ENCODE measurements around the gene PRKRA.

DNA sequence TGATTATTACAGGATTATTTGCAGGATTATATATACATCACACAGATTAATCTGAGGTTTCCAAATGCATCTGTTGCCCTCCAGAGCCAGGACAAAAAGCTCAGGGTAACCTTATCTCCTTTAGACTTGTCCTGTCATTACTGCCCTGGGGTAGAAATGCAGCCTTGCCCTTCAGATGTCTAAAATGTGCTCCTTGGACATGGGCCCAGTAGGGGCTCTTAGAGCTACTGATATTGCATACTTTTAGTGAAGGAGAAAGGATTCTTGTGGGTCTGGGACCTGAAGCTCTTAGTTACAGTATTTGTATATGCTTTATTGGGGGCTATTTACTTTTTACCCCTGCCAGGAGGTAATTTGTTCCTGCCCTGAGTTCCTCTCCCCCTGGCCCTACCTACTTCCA, 56.1 kb downstream of the PRKRA start:
- TF ChIP-seq, protein P1, sequence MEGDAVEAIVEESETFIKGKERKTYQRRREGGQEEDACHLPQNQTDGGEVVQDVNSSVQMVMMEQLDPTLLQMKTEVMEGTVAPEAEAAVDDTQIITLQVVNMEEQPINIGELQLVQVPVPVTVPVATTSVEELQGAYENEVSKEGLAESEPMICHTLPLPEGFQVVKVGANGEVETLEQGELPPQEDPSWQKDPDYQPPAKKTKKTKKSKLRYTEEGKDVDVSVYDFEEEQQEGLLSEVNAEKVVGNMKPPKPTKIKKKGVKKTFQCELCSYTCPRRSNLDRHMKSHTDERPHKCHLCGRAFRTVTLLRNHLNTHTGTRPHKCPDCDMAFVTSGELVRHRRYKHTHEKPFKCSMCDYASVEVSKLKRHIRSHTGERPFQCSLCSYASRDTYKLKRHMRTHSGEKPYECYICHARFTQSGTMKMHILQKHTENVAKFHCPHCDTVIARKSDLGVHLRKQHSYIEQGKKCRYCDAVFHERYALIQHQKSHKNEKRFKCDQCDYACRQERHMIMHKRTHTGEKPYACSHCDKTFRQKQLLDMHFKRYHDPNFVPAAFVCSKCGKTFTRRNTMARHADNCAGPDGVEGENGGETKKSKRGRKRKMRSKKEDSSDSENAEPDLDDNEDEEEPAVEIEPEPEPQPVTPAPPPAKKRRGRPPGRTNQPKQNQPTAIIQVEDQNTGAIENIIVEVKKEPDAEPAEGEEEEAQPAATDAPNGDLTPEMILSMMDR (IDR thresholded peaks at IDR 0.05): no peak
- no peak for TF ChIP-seq EZH2 (IDR thresholded peaks at IDR 0.05)
- TF ChIP-seq EZH2phosphoT487 (IDR thresholded peaks at IDR 0.05): no peak
